GM21381 (cell line): ENCODE data around the gene ICA1L.

ENCODE experiments used
- ATAC-seq: cut with Tn5 transposase; IDR thresholded peaks from one replicate; pipeline ENCODE4 v1.9.1; 2021; ENCODE audit warnings: mild to moderate bottlenecking, moderate library complexity; ENCODE audit not compliant: unreplicated experiment

Gene ICA1L

DNA sequence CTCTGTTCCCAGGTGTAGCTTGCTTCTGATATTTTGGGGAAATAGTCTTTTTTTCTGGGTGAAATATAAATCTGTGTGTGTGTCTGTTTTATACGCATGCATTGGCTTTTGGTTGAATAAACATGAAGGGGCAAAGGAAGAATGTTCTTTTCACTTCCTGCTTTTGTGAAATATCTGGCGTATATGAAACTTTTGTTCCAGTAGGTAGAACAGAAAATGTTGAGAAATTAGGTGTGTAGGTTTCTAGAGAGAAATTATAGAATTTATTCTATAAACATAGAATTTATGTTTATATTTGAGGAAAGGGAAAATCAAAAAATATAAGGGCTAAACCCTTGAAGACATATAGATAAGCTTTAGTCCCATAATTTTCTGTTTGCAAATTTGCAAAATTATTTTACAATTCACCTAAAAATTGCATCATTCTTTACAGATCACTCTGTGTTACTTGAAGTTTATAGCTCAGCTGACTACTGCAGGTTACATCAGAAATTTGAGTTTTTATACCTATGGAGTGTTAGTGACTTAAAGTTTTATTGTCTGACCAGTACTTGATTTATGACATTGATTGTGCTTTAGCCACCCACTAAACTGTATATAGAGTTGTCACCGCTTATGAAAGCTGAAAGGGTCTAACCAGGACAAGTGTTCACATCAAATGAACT, 120.7 kb downstream of the ICA1L start:
- ATAC-seq = no peak

DNA sequence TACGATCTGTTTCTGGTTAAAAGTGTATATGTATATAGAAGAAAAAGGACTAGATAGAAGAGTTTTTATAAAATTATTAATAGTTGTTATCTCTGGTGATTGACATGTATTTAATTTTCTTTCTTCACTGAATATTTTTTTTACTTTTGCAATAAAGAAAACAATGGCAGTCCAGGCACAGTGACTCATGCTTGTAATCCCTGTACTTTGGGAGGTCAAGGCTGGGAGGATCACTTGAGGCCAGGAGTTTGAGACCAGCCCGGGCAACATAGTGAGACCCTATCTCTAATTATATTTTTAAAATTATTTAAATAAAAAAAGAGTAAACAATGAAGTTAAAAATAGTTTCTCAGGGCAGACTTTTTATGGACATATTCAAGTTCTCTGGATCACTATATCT, 122.1 kb downstream of the ICA1L start:
- ATAC-seq = no peak

DNA sequence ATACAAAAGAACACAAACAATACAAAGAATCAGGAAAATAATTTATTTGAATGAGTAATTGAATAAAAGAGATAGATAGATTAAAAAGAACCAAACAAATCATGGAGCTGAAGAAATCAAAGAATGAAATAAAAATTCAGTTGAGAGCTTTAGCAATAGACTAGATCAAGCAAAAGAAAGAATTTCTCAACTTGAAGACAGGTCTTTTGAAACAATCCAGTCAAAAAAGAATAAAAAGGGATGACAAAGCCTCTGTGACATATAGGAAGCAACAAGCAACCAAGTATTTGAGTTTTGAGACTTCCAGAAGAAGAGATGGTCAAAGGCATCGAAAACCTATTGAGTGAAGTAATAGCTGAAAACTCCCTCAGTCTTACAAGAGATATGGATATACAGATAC, 128.0 kb downstream of the ICA1L start:
- no peak for ATAC-seq

DNA sequence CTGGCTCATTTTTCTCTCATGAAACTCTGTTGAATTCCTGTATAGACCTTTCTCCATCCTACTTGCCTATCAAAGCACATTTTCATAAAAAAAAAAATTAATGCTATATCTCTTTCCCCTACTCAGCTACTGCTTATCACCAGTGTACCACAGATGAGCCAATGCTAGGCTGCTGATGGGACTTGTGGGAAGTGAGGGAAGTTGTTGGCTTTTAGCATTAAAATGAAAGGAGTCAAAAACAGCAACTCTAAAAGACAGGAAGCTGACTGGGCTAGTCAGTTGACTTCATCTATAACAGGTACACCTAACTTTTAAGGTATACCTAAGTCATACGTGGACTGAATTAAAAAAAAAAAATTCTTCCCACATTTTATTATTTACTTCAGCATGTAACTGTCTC, 134.7 kb downstream of the ICA1L start:
- no peak for ATAC-seq

DNA sequence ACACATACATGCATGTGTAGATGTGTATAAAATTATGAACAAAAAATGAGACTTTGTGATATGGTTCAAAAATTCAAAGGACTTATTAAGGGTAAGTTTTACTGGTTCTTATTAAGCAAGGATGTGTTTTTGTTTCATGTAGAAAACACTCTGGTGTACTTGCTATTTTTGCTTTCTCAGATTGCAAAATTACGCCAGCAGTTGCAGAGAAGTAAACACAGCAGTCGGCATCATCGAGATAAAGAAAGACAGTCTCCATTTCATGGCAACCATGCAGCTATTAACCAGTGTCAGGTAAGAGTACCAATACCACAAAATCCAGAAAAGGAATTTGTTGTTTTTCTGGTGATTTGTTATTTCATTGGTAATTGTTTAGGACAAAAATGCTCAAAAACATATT, 145.5 kb downstream of the ICA1L start:
- ATAC-seq = no peak

DNA sequence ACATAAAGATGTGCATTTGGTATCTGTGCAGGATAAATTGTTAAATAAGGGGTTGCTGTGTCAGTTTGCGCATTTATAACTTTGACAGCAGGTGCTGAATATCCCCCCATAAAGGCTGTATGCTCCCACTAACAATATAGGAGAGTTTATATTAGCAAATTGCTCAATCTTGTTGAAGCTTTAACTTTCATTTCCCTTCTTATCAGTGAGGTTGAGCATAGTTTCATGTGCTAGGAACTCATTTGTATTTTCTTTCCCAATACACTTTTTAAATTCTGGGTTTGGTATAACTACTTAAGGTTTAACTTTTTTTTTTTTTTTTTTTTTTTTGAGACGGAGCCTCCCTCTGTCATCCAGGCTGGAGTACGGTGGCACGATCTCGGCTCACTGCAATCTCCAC, 147.8 kb downstream of the ICA1L start:
- no peak for ATAC-seq
